Thoracic aorta (tissue), 2 donors: ENCODE measurements around the gene ITPR3. TPM values are rescaled to one million over a fixed set of nuclear protein-coding genes. Genes with fewer than 3 reads are reported as not detected.

Source experiments
- ATAC-seq: fragments of 150-250 bp; one replicate; pipeline ENCODE4 v1.8.0; 2017; ENCODE audit warnings: low read depth; ENCODE audit not compliant: insufficient number of reproducible peaks, low FRiP score
- DNase-seq: peaks from one replicate; pipeline ENCODE4 v3.0.0-alpha.2; 2020; ENCODE audit warnings: low spot score
- H3K27ac ChIP-seq, 2 donors: fragments of 200-600 bp; sonication (generic); 1 replicate in 1 of 2; 2 replicates in 1 of 2; pipeline ENCODE4 v1.5.1; 2016; ENCODE audit warnings: mild to moderate bottlenecking in 2 of 2, moderate library complexity in 2 of 2
- H3K27me3 ChIP-seq: fragments of 200-600 bp; sonication (generic); replicated peaks from 2 replicates; pipeline ENCODE4 v1.6.0; 2016; ENCODE audit warnings: mild to moderate bottlenecking; ENCODE audit not compliant: insufficient read depth
- H3K36me3 ChIP-seq: fragments of 200-600 bp; sonication (generic); one replicate; pipeline ENCODE4 v1.5.1; 2016
- H3K4me1 ChIP-seq, 2 donors: fragments of 200-600 bp; sonication (generic); 1 replicate in 1 of 2; 2 replicates in 1 of 2; pipeline versions ENCODE4 v1.5.1 to v1.6.0; 2016; ENCODE audit warnings: low read depth in 2 of 2, mild to moderate bottlenecking in 1 of 2; ENCODE audit not compliant: control insufficient read depth in 1 of 2
- H3K4me3 ChIP-seq: fragments of 200-600 bp; sonication (generic); 2 replicates; pipeline ENCODE4 v1.5.1; 2016; ENCODE audit warnings: mild to moderate bottlenecking
- H3K9me3 ChIP-seq: fragments of 200-600 bp; sonication (generic); 2 replicates; pipeline ENCODE4 v1.5.1; 2016
- total RNA-seq, 2 donors: library from RNA; depleted of rRNA; stranded (reverse); fragments of >200 nt; gene quantifications; one replicate each; pipeline versions ENCODE4 v1.1.0 to v1.2.3, GENCODE V29; 2016
- TF ChIP-seq, protein P1 (sequence below): fragments of 200-600 bp; sonication (generic); IDR thresholded peaks from one replicate; pipeline ENCODE4 v1.5.1; 2019; ENCODE audit warnings: antibody characterized with exemption

ITPR3 gene
- total RNA-seq, 2 donors from 2014 or later, result 15.2 to 21.2 TPM

DNA sequence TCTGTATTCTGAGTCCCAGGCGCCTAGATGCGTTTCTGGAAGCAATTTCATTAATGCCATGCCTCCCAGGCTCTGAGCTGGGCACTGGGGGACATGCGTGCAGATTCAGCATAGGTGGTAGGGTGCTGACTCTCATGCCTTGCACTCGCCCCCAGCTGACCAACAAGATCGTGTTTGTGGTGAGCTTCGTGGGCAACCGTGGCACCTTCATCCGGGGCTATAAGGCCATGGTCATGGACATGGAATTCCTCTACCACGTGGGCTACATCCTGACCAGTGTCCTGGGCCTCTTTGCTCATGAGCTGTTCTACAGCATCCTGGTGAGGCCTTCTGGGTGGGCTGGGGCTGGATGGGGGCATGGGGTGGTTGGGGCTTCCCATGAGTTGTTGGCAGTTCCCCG is 68.8 kb downstream of the ITPR3 start:
- no peak for DNase-seq
- Histone ChIP-seq H3K27ac (no peak overlapping the region), H3K9me3 (no peaks in the 10 kb centered on the region), H3K4me1 (peaks cover 0 to 4% of the 10 kb centered on the region in 2 donors), H3K4me3 (no peak overlapping the region), H3K36me3 (no peaks in the 10 kb centered on the region), H3K27me3 (no peaks in the 10 kb centered on the region)
- no peak for ATAC-seq
- TF ChIP-seq, protein P1, sequence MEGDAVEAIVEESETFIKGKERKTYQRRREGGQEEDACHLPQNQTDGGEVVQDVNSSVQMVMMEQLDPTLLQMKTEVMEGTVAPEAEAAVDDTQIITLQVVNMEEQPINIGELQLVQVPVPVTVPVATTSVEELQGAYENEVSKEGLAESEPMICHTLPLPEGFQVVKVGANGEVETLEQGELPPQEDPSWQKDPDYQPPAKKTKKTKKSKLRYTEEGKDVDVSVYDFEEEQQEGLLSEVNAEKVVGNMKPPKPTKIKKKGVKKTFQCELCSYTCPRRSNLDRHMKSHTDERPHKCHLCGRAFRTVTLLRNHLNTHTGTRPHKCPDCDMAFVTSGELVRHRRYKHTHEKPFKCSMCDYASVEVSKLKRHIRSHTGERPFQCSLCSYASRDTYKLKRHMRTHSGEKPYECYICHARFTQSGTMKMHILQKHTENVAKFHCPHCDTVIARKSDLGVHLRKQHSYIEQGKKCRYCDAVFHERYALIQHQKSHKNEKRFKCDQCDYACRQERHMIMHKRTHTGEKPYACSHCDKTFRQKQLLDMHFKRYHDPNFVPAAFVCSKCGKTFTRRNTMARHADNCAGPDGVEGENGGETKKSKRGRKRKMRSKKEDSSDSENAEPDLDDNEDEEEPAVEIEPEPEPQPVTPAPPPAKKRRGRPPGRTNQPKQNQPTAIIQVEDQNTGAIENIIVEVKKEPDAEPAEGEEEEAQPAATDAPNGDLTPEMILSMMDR, result no peak

DNA sequence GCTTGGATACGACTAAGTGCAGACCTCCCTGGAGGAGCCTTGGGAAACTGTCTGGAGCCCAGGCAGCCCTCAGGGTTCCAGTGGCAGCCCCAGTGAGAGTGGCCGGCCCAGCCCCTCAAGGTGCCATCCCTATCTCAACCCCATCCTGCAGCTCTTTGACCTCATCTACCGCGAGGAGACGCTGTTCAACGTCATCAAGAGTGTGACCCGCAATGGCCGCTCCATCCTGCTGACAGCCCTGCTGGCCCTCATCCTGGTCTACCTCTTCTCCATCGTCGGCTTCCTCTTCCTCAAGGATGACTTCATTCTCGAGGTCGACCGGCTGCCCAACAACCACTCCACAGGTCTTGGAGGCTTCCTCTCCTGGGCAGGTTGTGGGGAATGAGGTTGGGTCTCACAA is 69.6 kb downstream of the ITPR3 start:
- Histone ChIP-seq H3K36me3 (no peaks in the 10 kb centered on the region), H3K27ac (no peak overlapping the region), H3K27me3 (no peaks in the 10 kb centered on the region), H3K4me1 (peaks cover 0 to 4% of the 10 kb centered on the region in 2 donors), H3K4me3 (no peak overlapping the region), H3K9me3 (no peaks in the 10 kb centered on the region)
- TF ChIP-seq, protein P1, result no peak
- DNase-seq (no peak), ATAC-seq (no peak)

DNA sequence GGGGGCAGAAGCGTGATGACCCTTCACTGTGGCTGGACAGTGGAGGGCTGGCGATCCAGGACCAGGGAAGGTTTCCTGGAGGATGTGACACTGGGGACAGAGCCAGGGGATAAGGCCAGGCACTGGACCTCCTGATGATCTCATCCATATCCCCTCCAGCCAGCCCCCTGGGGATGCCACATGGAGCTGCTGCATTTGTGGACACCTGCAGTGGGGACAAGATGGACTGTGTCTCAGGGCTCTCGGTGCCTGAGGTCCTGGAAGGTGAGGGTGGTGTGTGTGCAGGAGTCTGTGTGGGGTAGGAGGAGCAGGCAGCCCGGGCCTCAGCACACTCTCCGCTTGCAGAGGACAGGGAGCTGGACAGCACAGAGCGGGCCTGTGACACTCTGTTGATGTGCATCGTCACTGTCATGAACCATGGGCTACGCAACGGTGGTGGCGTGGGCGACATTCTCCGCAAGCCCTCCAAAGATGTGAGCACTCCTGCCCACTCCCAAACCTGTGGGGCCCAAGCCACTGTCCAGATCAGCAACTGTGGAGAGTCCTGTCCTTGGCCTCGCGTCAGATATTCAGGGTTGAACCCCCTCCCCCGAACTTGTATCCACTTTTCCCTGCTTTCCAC is 70.4 kb downstream of the ITPR3 start:
- Histone ChIP-seq H3K9me3 (no peaks in the 10 kb centered on the region), H3K4me3 (no peak overlapping the region), H3K27me3 (no peaks in the 10 kb centered on the region), H3K4me1 (peaks cover 4 to 6% of the 10 kb centered on the region in 2 donors), H3K36me3 (no peaks in the 10 kb centered on the region), H3K27ac (no peak overlapping the region)
- TF ChIP-seq, protein P1, result no peak
- ATAC-seq (no peak), DNase-seq (no peak)

DNA sequence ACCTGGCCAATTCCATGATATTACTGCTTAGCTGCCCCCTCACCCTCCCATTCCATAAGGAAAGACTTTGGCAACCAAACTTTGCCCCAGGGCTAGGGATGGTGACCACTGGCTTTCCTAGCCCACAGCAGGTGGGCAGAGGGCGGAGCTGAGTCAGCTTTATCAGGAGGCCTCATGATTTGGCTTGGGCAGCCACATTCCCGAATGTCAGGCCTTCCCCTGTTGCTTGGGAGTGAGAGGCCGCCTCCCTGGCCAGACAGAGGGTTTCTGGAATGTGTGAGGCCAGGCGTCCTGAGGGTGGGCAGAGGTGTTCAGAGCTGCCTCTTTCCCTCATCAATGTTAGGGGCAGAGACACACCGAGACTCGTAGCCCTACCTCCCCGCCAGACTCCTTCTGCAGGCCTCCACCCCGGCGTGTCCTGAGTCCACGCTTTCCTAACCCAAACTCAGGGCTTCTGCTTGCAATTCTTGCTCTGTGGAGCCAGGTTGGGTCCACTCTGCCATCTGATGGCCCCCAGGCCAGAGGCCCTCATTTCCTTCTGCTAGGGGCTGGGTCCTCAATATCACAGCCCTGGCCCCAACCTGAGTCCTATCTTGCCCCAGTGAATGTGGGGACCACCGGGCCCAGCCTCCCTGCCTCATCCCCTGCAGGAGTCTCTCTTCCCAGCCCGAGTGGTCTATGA is 71.1 kb downstream of the ITPR3 start:
- TF ChIP-seq, protein P1, result no peak
- H3K4me1 ChIP-seq, result peaks cover 4 to 12% of the 10 kb centered on the region in 2 donors
- no peak for ATAC-seq
- H3K27me3 ChIP-seq, result no peaks in the 10 kb centered on the region
- H3K27ac ChIP-seq, result no peak overlapping the region
- H3K4me3 ChIP-seq, result no peak overlapping the region
- H3K9me3 ChIP-seq, result no peaks in the 10 kb centered on the region
- DNase-seq, result no peak
- no peaks in the 10 kb centered on the region for H3K36me3 ChIP-seq

DNA sequence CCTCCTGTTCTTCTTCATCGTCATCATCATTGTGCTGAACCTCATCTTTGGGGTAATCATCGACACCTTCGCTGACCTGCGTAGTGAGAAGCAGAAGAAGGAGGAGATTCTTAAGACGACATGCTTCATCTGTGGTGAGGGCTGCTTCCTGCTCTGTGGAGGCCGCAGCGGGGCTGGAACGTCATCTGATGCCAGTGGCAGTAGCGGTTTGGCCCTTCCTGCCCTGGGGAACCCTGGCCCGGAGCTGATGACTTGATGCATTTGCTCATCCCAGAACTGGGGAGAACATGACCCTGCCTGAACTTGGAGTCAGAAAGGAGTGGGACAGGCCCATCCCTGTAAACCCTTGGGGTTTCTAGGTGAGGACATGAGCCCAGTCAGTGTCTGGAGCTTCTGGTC is 71.6 kb downstream of the ITPR3 start:
- Histone ChIP-seq H3K27me3 (no peaks in the 10 kb centered on the region), H3K9me3 (no peaks in the 10 kb centered on the region), H3K27ac (no peak overlapping the region), H3K36me3 (no peaks in the 10 kb centered on the region), H3K4me3 (no peak overlapping the region), H3K4me1 (peaks cover 4 to 14% of the 10 kb centered on the region in 2 donors)
- no peak for ATAC-seq
- TF ChIP-seq, protein P1, result no peak
- DNase-seq, result no peak
